ENCODE measurements around the gene SEMA3A.

The SEMA3A gene

GRCh38 chr7:84013616-84014240 is 180.9 kb downstream of the SEMA3A start:
- no peak for DNase-seq (ENCODE audit: low read depth)

- no peak for DNase-seq (ENCODE audit: low read depth)
Observed at GRCh38 chr7:84009782-84010181, 184.8 kb downstream of the SEMA3A start.

GRCh38 chr7:84009051-84009450 is 185.5 kb downstream of the SEMA3A start:
- no peak for DNase-seq (ENCODE audit: low read depth)

- no peak for DNase-seq (ENCODE audit: low read depth)
Observed at GRCh38 chr7:84003191-84003590, 191.4 kb downstream of the SEMA3A start.

GRCh38 chr7:84002348-84002747 is 192.2 kb downstream of the SEMA3A start:
- no peak for DNase-seq (ENCODE audit: low read depth)

GRCh38 chr7:83996879-83997278 is 197.7 kb downstream of the SEMA3A start:
- DNase-seq (ENCODE audit: low read depth) = no peak

- DNase-seq (ENCODE audit: low read depth) = no peak
Observed at GRCh38 chr7:83987764-83988163, 206.8 kb downstream of the SEMA3A start.

GRCh38 chr7:83985821-83986220 is 208.8 kb downstream of the SEMA3A start:
- DNase-seq (ENCODE audit: low read depth) = no peak

GRCh38 chr7:83984591-83984990 is 210.0 kb downstream of the SEMA3A start:
- no peak for DNase-seq (ENCODE audit: low read depth)

- no peak for DNase-seq (ENCODE audit: low read depth)
Observed at GRCh38 chr7:83984076-83984475, 210.5 kb downstream of the SEMA3A start.

- no peak for DNase-seq (ENCODE audit: low read depth)
Observed at GRCh38 chr7:83983606-83984005, 211.0 kb downstream of the SEMA3A start.

GRCh38 chr7:83976302-83976701 is 218.3 kb downstream of the SEMA3A start:
- DNase-seq (ENCODE audit: low read depth) = peak; percentile 1

- no peak for DNase-seq (ENCODE audit: low read depth)
Observed at GRCh38 chr7:83970081-83970480, 224.5 kb downstream of the SEMA3A start.

GRCh38 chr7:83964318-83964717 is 230.3 kb downstream of the SEMA3A start:
- DNase-seq (ENCODE audit: low read depth) = no peak

GRCh38 chr7:83957333-83957732 is 237.3 kb downstream of the SEMA3A start:
- DNase-seq (ENCODE audit: low read depth) = no peak

GRCh38 chr7:83956104-83956503 is 238.5 kb downstream of the SEMA3A start:
- DNase-seq (ENCODE audit: low read depth) = no peak

- DNase-seq (ENCODE audit: low read depth) = no peak
Observed at GRCh38 chr7:83952236-83952635, 242.4 kb downstream of the SEMA3A start.

- no peak for DNase-seq (ENCODE audit: low read depth)
Observed at GRCh38 chr7:83947260-83947659, 247.3 kb downstream of the SEMA3A start.

GRCh38 chr7:83946801-83947200 is 247.8 kb downstream of the SEMA3A start:
- DNase-seq (ENCODE audit: low read depth) = no peak

- DNase-seq (ENCODE audit: low read depth) = no peak
Observed at GRCh38 chr7:83941300-83941699, 253.3 kb downstream of the SEMA3A start.

GRCh38 chr7:83937930-83938329 is 256.7 kb downstream of the SEMA3A start:
- no peak for DNase-seq (ENCODE audit: low read depth)

- peak; percentile 29 for DNase-seq (ENCODE audit: low read depth)
Observed at GRCh38 chr7:83936056-83936708, 258.4 kb downstream of the SEMA3A start.

- DNase-seq (ENCODE audit: low read depth) = no peak
Observed at GRCh38 chr7:83934118-83934734, 260.4 kb downstream of the SEMA3A start.

GRCh38 chr7:83931968-83932367 is 262.6 kb downstream of the SEMA3A start:
- DNase-seq (ENCODE audit: low read depth) = no peak
